ENCODE results near the gene KIAA1217. TPM values are rescaled to one million over a fixed set of nuclear protein-coding genes. Genes with fewer than 3 reads are reported as not detected.

Gene KIAA1217
- total RNA-seq, 1 experiment from 2014 or later = 48.3 TPM

DNA sequence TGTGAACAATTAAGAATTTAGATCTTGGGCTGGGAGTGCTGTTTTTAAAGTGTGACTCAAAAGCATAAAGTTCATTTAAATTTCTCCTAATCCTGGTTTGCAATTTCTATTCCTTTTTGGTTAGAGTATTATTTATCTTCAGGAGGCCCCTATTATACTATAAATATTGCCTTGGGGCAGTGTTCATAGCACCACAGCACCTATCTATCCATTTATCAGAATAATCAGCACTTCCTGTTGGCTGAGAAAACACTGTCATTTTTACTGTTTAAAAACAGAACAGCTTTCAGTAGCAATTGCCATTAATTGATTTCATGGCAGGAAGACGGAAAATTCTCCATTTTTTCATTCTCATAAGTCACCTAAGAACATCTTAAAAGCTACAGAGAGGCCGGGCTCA lies 111.4 kb downstream of the KIAA1217 start:
- Mint-ChIP-seq H3K36me3 (ENCODE audit: insufficient read depth, unreplicated experiment) (peaks cover 17% of the 10 kb centered on the region), H3K4me3 (ENCODE audit: unreplicated experiment) (no peak overlapping the region), H3K27ac (ENCODE audit: low read depth, unreplicated experiment) (no peak overlapping the region), H3K27me3 (ENCODE audit: insufficient read depth, unreplicated experiment) (no peaks in the 10 kb centered on the region), H3K9me3 (ENCODE audit: unreplicated experiment) (no peaks in the 10 kb centered on the region), H3K4me1 (ENCODE audit: insufficient read depth, unreplicated experiment) (peaks cover 18% of the 10 kb centered on the region)
- ChIA-PET POLR2A (interaction anchor here (1.1 kb wide), 1 partner anchor 11 kb away, joined by 4 read pairs; no protein-coding TSS in a partner anchor), CTCF (interaction anchor here (0.6 to 1.9 kb wide), 10 partner anchors 9 to 277 kb away, joined by 3 to 10 read pairs (median 4); no protein-coding TSS in a partner anchor)
- intact Hi-C loops (cut with micrococcal nuclease) = no loop called here
- TF ChIP-seq, protein P1, sequence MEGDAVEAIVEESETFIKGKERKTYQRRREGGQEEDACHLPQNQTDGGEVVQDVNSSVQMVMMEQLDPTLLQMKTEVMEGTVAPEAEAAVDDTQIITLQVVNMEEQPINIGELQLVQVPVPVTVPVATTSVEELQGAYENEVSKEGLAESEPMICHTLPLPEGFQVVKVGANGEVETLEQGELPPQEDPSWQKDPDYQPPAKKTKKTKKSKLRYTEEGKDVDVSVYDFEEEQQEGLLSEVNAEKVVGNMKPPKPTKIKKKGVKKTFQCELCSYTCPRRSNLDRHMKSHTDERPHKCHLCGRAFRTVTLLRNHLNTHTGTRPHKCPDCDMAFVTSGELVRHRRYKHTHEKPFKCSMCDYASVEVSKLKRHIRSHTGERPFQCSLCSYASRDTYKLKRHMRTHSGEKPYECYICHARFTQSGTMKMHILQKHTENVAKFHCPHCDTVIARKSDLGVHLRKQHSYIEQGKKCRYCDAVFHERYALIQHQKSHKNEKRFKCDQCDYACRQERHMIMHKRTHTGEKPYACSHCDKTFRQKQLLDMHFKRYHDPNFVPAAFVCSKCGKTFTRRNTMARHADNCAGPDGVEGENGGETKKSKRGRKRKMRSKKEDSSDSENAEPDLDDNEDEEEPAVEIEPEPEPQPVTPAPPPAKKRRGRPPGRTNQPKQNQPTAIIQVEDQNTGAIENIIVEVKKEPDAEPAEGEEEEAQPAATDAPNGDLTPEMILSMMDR (IDR thresholded peaks at IDR 0.05; ENCODE audit: unreplicated experiment) = no peak
- DNase-seq (ENCODE audit: unreplicated experiment) = no peak
- no TSS peak for BruUV-seq (replicated peaks)

DNA sequence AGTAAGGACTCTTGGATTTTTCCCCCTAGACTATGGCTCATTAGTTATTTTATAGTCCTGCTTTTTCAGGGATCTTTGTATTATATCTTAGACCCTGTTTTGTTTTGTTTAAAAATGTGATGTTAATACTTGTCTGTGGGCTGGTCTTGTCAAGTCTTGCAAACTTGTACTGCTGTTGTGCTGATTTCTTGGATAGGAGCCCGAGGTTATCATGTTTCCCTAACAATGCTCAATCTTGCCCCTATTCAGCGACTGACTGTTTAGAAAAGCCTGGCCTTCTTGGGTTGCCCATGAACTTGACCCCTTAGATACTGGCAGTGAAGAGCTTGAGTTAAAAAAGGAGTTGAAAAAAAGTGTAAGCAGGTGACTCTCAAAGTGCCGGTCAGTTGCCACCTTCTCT lies 115.7 kb downstream of the KIAA1217 start:
- H3K4me3 Mint-ChIP-seq (ENCODE audit: unreplicated experiment) = no peak overlapping the region

DNA sequence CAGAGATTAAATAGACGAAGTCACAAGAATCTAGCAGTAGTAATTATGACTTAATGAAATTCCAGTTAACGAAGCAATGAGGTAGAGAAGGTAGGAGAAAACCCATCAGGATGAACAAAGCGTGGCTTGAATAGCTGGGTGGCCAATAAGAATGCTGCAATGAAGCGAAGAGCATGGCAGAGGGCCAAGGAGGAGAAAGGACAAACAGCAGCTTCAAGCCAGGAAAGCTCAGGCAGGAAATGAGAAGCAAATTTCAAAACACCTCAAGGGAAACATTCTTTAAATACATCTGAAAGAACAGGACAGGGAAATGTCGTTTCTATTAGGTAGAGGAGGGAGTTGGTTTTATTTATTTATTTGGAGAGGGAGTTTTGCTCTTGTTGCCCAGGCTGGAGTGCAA lies 122.5 kb downstream of the KIAA1217 start:
- CTCF ChIA-PET = interaction anchor here (0.6 to 2.1 kb wide), 6 partner anchors 11 to 1869 kb away, joined by 3 to 5 read pairs (median 4); no protein-coding TSS in a partner anchor

More for the DNA sequence above, 115.7 kb downstream of the KIAA1217 start:
- TF ChIP-seq, protein P1 (IDR thresholded peaks at IDR 0.05; ENCODE audit: unreplicated experiment) = no peak
- Mint-ChIP-seq H3K9me3 (ENCODE audit: unreplicated experiment) (no peaks in the 10 kb centered on the region), H3K36me3 (ENCODE audit: insufficient read depth, unreplicated experiment) (peaks cover 9% of the 10 kb centered on the region), H3K4me1 (ENCODE audit: insufficient read depth, unreplicated experiment) (peaks cover 15% of the 10 kb centered on the region), H3K27me3 (ENCODE audit: insufficient read depth, unreplicated experiment) (no peaks in the 10 kb centered on the region), H3K27ac (ENCODE audit: low read depth, unreplicated experiment) (peak overlapping the region; percentile 4)
- DNase-seq (ENCODE audit: unreplicated experiment) = peak; percentile 48
- BruUV-seq (replicated peaks) = no TSS peak
- ChIA-PET POLR2A (interaction anchor here (1.0 to 1.8 kb wide), 6 partner anchors 19 to 70 kb away, joined by 3 to 8 read pairs (median 4); no protein-coding TSS in a partner anchor), CTCF (interaction anchor here (0.6 to 1.6 kb wide), 4 partner anchors 20 to 1685 kb away, joined by 3 to 5 read pairs (median 4); no protein-coding TSS in a partner anchor)
- intact Hi-C loops (cut with micrococcal nuclease) = no loop called here

DNA sequence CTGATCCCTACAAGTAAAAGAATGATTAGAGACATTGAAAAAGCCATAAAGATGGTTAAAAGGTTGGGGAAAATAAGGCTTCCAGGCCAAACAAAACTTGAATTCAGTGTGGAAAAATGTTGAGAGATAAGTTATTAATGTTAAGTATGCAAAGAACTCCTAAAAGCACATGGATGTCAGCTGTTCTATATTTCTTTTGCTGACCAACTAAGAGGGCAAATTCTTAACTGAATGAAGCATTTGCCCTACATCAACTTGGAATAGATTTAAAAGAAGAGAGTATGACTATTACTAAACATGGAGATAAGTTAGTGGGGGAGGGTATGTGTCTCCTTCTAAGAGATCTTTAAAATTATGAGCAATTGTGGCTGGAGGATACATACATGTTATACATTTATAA lies 124.8 kb downstream of the KIAA1217 start:
- CTCF ChIA-PET = interaction anchor here (1.1 kb wide), 1 partner anchor 339 kb away, joined by 5 read pairs; no protein-coding TSS in a partner anchor
- no peaks in the 10 kb centered on the region for H3K9me3 Mint-ChIP-seq (ENCODE audit: unreplicated experiment)
- H3K27ac Mint-ChIP-seq (ENCODE audit: low read depth, unreplicated experiment) = peak overlapping the region; percentile 37
- DNase-seq (ENCODE audit: unreplicated experiment) = no peak
- H3K36me3 Mint-ChIP-seq (ENCODE audit: insufficient read depth, unreplicated experiment) = peaks cover 18% of the 10 kb centered on the region
- H3K27me3 Mint-ChIP-seq (ENCODE audit: insufficient read depth, unreplicated experiment) = no peaks in the 10 kb centered on the region
- H3K4me3 Mint-ChIP-seq (ENCODE audit: unreplicated experiment) = no peak overlapping the region
- intact Hi-C loops (cut with micrococcal nuclease) = no loop called here
- BruUV-seq (replicated peaks) = no TSS peak
- POLR2A ChIA-PET = interaction anchor here (0.7 to 3.5 kb wide), 4 partner anchors 8 to 179 kb away, joined by 3 to 32 read pairs (median 3); no protein-coding TSS in a partner anchor
- TF ChIP-seq, protein P1 (IDR thresholded peaks at IDR 0.05; ENCODE audit: unreplicated experiment) = no peak
- peaks cover 29% of the 10 kb centered on the region for H3K4me1 Mint-ChIP-seq (ENCODE audit: insufficient read depth, unreplicated experiment)

More for the DNA sequence above, 122.5 kb downstream of the KIAA1217 start:
- H3K36me3 Mint-ChIP-seq (ENCODE audit: insufficient read depth, unreplicated experiment) = peaks cover 13% of the 10 kb centered on the region
- peaks cover 29% of the 10 kb centered on the region for H3K4me1 Mint-ChIP-seq (ENCODE audit: insufficient read depth, unreplicated experiment)
- POLR2A ChIA-PET = interaction anchor here (0.9 to 3.5 kb wide), 13 partner anchors 10 to 133 kb away, joined by 3 to 32 read pairs (median 5); no protein-coding TSS in a partner anchor
- H3K9me3 Mint-ChIP-seq (ENCODE audit: unreplicated experiment) = no peaks in the 10 kb centered on the region
- TF ChIP-seq, protein P1 (IDR thresholded peaks at IDR 0.05; ENCODE audit: unreplicated experiment) = no peak
- H3K27ac Mint-ChIP-seq (ENCODE audit: low read depth, unreplicated experiment) = peak overlapping the region; percentile 77
- DNase-seq (ENCODE audit: unreplicated experiment) = peak; percentile 93
- BruUV-seq (replicated peaks) = no TSS peak
- intact Hi-C loops (cut with micrococcal nuclease) = no loop called here
- no peaks in the 10 kb centered on the region for H3K27me3 Mint-ChIP-seq (ENCODE audit: insufficient read depth, unreplicated experiment)
- peak overlapping the region; percentile 22 for H3K4me3 Mint-ChIP-seq (ENCODE audit: unreplicated experiment)
